Neuronal stem cell (in vitro differentiated cells): ENCODE results near the gene FSIP1.

Source experiments
- DNase-seq: peaks from one replicate; pipeline ENCODE4 v3.0.0-alpha.2; 2013; ENCODE audit warnings: low spot score
- H2AFZ ChIP-seq: one replicate; pipeline ENCODE4 v1.6.1; 2013; ENCODE audit warnings: mild to moderate bottlenecking, low read length, inconsistent platforms
- H2AK5ac ChIP-seq: 2 replicates; pipeline ENCODE4 v1.6.1; 2013; ENCODE audit warnings: low read depth, mild to moderate bottlenecking, inconsistent platforms, low read length, moderate library complexity, mixed read lengths
- H2BK120ac ChIP-seq: 2 replicates; pipeline ENCODE4 v1.6.1; 2013; ENCODE audit warnings: low read depth, mild to moderate bottlenecking, inconsistent platforms, low read length, moderate library complexity, mixed read lengths
- H2BK12ac ChIP-seq: one replicate; pipeline ENCODE4 v1.6.1; 2013; ENCODE audit warnings: low read length, inconsistent platforms
- H2BK15ac ChIP-seq: 2 replicates; pipeline ENCODE4 v1.6.1; 2013; ENCODE audit warnings: mild to moderate bottlenecking, low read length, inconsistent platforms, mixed read lengths
- H2BK5ac ChIP-seq: one replicate; pipeline ENCODE4 v1.6.1; 2013; ENCODE audit warnings: inconsistent platforms, mild to moderate bottlenecking, low read length, moderate library complexity
- H3K14ac ChIP-seq: one replicate; pipeline ENCODE4 v1.6.1; 2013; ENCODE audit warnings: low read length, inconsistent platforms
- H3K18ac ChIP-seq: 2 replicates; pipeline ENCODE4 v1.6.1; 2013; ENCODE audit warnings: low read length, inconsistent platforms
- H3K23ac ChIP-seq: 2 replicates; pipeline ENCODE4 v1.6.1; 2013; ENCODE audit warnings: low read depth, mild to moderate bottlenecking, mixed read lengths, low read length, inconsistent platforms; ENCODE audit not compliant: poor library complexity
- H3K27ac ChIP-seq: replicated peaks from 3 replicates; pipeline ENCODE4 v1.5.1; 2013; ENCODE audit warnings: low read length, inconsistent platforms
- H3K27me3 ChIP-seq, 3 experiments: 2 replicates each; pipeline ENCODE4 v1.6.1; 2013; ENCODE audit warnings: low read length in 3 of 3, mild to moderate bottlenecking in 2 of 3, inconsistent platforms in 1 of 3, low read depth in 1 of 3, mixed read lengths in 1 of 3, moderate library complexity in 1 of 3; ENCODE audit not compliant: control insufficient read depth in 3 of 3, insufficient read depth in 3 of 3
- H3K36me3 ChIP-seq, 2 donors: replicated peaks in 1 of 2; 2 replicates each; pipeline ENCODE4 v1.6.1; 2013; ENCODE audit warnings: low read length in 2 of 2; ENCODE audit not compliant: control insufficient read depth in 2 of 2, insufficient read depth in 2 of 2
- H3K4ac ChIP-seq: 2 replicates; pipeline ENCODE4 v1.6.1; 2013; ENCODE audit warnings: inconsistent platforms, mild to moderate bottlenecking, low read length, moderate library complexity
- H3K4me1 ChIP-seq, 2 donors: 1 replicate in 1 of 2; 2 replicates in 1 of 2; pipeline ENCODE4 v1.6.1; 2013; ENCODE audit warnings: low read length in 2 of 2, low read depth in 1 of 2; ENCODE audit not compliant: control insufficient read depth in 2 of 2, insufficient read depth in 1 of 2
- H3K4me2 ChIP-seq: one replicate; pipeline ENCODE4 v1.6.1; 2013; ENCODE audit warnings: mild to moderate bottlenecking, low read length, inconsistent platforms; ENCODE audit not compliant: insufficient read depth, poor library complexity, severe bottlenecking
- H3K4me3 ChIP-seq, 2 donors: 2 replicates each; pipeline ENCODE4 v1.5.1; 2013; ENCODE audit warnings: low read length in 2 of 2, mild to moderate bottlenecking in 2 of 2, inconsistent platforms in 1 of 2, moderate library complexity in 1 of 2
- H3K79me1 ChIP-seq: one replicate; pipeline ENCODE4 v1.6.1; 2013; ENCODE audit warnings: low read depth, mild to moderate bottlenecking, inconsistent platforms, low read length, moderate library complexity
- H3K9ac ChIP-seq: one replicate; pipeline ENCODE4 v1.6.1; 2013; ENCODE audit warnings: mild to moderate bottlenecking, low read depth, low read length, inconsistent platforms; ENCODE audit not compliant: poor library complexity
- H3K9me3 ChIP-seq, 2 donors: replicated peaks in 1 of 2; 2 replicates each; pipeline versions ENCODE3 to v1.6.1; 2013; ENCODE audit warnings: low read length in 2 of 2, mild to moderate bottlenecking in 2 of 2, inconsistent platforms in 1 of 2, low read depth in 1 of 2, mixed read lengths in 1 of 2, moderate library complexity in 1 of 2; ENCODE audit not compliant: control insufficient read depth in 2 of 2, insufficient read depth in 1 of 2
- H4K8ac ChIP-seq: one replicate; pipeline ENCODE4 v1.6.1; 2013; ENCODE audit warnings: low read depth, mild to moderate bottlenecking, inconsistent platforms, low read length, moderate library complexity
- H4K91ac ChIP-seq: one replicate; pipeline ENCODE4 v1.6.1; 2013; ENCODE audit warnings: low read length, low read depth, mild to moderate bottlenecking, inconsistent platforms; ENCODE audit not compliant: poor library complexity
- WGBS, 2 donors: extraction: QIAGEN DNeasy Blood & Tissue Kit; methylation state at CpG; one replicate each; pipeline ENCODE4 v1.1.7; 2013; ENCODE audit warnings: missing lambda C conversion rate in 2 of 2, mixed read lengths in 1 of 2; ENCODE audit not compliant: insufficient read length in 2 of 2, insufficient replicate concordance in 1 of 2; ENCODE audit errors: extremely low coverage in 2 of 2; 5-methylcytosine and 5-hydroxymethylcytosine counted together

FSIP1 gene

DNA sequence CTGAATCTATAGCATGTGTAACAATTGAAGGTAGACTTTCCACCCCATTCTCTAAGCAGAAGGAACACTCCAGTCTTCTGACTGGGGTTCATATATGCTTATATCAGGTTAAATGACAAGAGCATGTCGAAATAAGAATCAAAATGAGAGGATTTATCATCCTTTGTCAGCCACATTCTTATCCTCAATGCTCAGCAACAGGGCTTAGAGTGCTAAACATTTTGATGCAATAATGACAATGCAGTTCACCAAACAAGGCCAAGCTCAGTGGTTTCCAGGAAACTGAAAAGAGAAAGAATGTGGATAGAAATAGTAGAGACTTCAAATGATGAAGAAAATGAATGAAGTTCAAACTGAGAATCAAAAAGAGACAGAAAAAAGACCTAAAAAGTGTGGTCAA lies 78.0 kb downstream of the FSIP1 start:
- no CpG with 5 or more reads among the region's 1 CpG for WGBS, 2 donors
- no peak for DNase-seq

DNA sequence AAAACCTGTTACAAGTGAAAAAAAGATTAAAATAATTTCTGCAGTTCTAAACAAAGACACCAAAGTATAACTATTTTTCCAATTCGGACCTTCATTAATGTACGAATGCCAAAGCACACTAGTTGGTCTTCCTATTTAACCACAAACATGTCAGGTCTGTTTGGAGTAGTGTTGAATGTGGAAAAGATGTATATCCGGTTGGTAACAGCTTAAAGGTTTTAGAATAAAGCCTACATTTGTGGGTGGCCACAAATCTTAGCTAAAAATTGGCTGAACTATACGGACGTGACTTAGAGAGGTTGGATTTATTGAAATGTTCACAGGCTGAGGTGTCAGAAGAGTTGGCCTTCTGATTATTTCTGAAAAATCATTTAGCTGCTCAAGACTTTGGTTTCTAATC lies 78.4 kb downstream of the FSIP1 start:
- H3K4me2 ChIP-seq = no peak overlapping the region
- no peak overlapping the region for H3K4me3 ChIP-seq
- no peaks in the 10 kb centered on the region for H3K27me3 ChIP-seq
- H3K36me3 ChIP-seq = no peaks in the 10 kb centered on the region
- peaks cover 1 to 33% of the 10 kb centered on the region in 2 donors for H3K4me1 ChIP-seq
- H3K18ac ChIP-seq = no peak overlapping the region
- H4K8ac ChIP-seq = no peak overlapping the region
- no peak overlapping the region for H2BK120ac ChIP-seq
- peaks cover 0 to 7% of the 10 kb centered on the region in 2 donors for H3K9me3 ChIP-seq
- no peak overlapping the region for H3K23ac ChIP-seq
- no peak overlapping the region for H3K4ac ChIP-seq
- H3K27ac ChIP-seq = no peak overlapping the region
- WGBS, 2 donors = no CpG with 5 or more reads among the region's 5 CpGs
- H4K91ac ChIP-seq = no peak overlapping the region
- no peak overlapping the region for H2AFZ ChIP-seq
- no peak overlapping the region for H2AK5ac ChIP-seq
- no peak overlapping the region for H3K9ac ChIP-seq
- no peak overlapping the region for H2BK15ac ChIP-seq
- no peaks in the 10 kb centered on the region for H3K79me1 ChIP-seq
- H2BK5ac ChIP-seq = no peak overlapping the region
- H3K14ac ChIP-seq = no peak overlapping the region
- no peak overlapping the region for H2BK12ac ChIP-seq
- DNase-seq = no peak

More for the DNA sequence above, 78.0 kb downstream of the FSIP1 start:
- no peak overlapping the region for H2BK120ac ChIP-seq
- H3K4me3 ChIP-seq = no peak overlapping the region
- no peak overlapping the region for H3K9ac ChIP-seq
- H4K8ac ChIP-seq = no peak overlapping the region
- no peaks in the 10 kb centered on the region for H3K79me1 ChIP-seq
- H2BK12ac ChIP-seq = no peak overlapping the region
- H2BK5ac ChIP-seq = no peak overlapping the region
- H3K27ac ChIP-seq = no peak overlapping the region
- no peak overlapping the region for H2AK5ac ChIP-seq
- no peak overlapping the region for H3K4ac ChIP-seq
- no peak overlapping the region for H2BK15ac ChIP-seq
- peaks cover 1 to 31% of the 10 kb centered on the region in 2 donors for H3K4me1 ChIP-seq
- no peak overlapping the region for H4K91ac ChIP-seq
- no peaks in the 10 kb centered on the region for H3K27me3 ChIP-seq
- H2AFZ ChIP-seq = no peak overlapping the region
- H3K18ac ChIP-seq = no peak overlapping the region
- no peak overlapping the region for H3K23ac ChIP-seq
- no peaks in the 10 kb centered on the region for H3K36me3 ChIP-seq
- H3K4me2 ChIP-seq = no peak overlapping the region
- no peak overlapping the region for H3K14ac ChIP-seq
- peaks cover 0 to 8% of the 10 kb centered on the region in 2 donors for H3K9me3 ChIP-seq

DNA sequence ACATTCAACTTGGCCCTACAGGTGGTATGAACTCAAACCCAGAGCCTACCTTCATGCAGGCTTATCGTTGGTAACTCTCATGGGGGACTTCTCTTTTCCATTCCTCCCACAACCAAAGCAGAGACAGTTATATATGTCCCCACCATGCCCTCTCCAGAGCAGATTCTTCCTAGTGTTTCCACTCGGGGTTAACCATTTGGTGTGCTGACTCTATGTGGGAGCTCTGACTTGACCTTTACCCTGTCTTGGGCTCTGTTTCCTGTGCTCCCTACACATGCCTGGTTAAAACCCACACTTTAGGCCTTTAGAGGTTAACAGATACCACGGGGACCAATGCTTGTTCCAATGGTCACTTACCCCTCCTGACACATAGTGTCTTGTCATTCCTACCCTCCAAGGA lies 80.7 kb downstream of the FSIP1 start:
- Histone ChIP-seq H4K91ac (no peak overlapping the region), H3K27me3 (no peaks in the 10 kb centered on the region), H3K4ac (no peak overlapping the region), H2BK15ac (no peak overlapping the region), H3K27ac (no peak overlapping the region), H3K9ac (no peak overlapping the region), H4K8ac (no peak overlapping the region), H3K36me3 (no peaks in the 10 kb centered on the region), H2BK5ac (no peak overlapping the region), H3K14ac (no peak overlapping the region), H3K4me1 (peaks cover 1 to 33% of the 10 kb centered on the region in 2 donors), H2AK5ac (no peak overlapping the region), H2AFZ (peak overlapping the region; percentile 3), H2BK12ac (no peak overlapping the region), H3K4me3 (no peak overlapping the region), H3K9me3 (peaks cover 0 to 4% of the 10 kb centered on the region in 2 donors), H3K23ac (no peak overlapping the region), H3K4me2 (no peak overlapping the region), H2BK120ac (no peak overlapping the region), H3K79me1 (no peaks in the 10 kb centered on the region), H3K18ac (no peak overlapping the region)
- no peak for DNase-seq
- no CpG with 5 or more reads among the region's 3 CpGs for WGBS, 2 donors

DNA sequence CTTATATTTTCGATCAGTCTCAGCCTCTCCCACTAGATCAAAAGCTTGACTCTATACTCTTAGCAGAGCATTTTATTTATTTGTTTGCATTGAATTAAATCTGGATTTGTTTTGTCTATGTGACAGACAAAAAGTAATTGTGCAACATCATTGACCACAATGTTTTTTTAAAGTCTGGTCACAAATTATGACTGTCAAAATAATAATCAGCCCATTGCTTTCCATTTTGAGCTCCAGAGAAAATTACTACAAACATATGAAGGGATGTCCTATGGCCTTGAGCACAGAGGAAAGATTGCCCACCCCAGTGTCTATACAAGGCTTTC lies 82.3 kb downstream of the FSIP1 start:
- H4K8ac ChIP-seq = no peak overlapping the region
- no peak overlapping the region for H3K14ac ChIP-seq
- no peak overlapping the region for H2BK15ac ChIP-seq
- peaks cover 0 to 4% of the 10 kb centered on the region in 2 donors for H3K9me3 ChIP-seq
- H3K36me3 ChIP-seq = no peaks in the 10 kb centered on the region
- no peak overlapping the region for H3K9ac ChIP-seq
- H3K18ac ChIP-seq = no peak overlapping the region
- no peak for DNase-seq
- no peaks in the 10 kb centered on the region for H3K27me3 ChIP-seq
- H3K23ac ChIP-seq = no peak overlapping the region
- no peaks in the 10 kb centered on the region for H3K79me1 ChIP-seq
- H3K4me3 ChIP-seq = no peak overlapping the region
- no peak overlapping the region for H3K4ac ChIP-seq
- no CpG with 5 or more reads among the region's 1 CpG for WGBS, 2 donors
- H3K4me2 ChIP-seq = no peak overlapping the region
- no peak overlapping the region for H2BK5ac ChIP-seq
- H4K91ac ChIP-seq = no peak overlapping the region
- H2AK5ac ChIP-seq = no peak overlapping the region
- H2BK12ac ChIP-seq = no peak overlapping the region
- no peak overlapping the region for H2BK120ac ChIP-seq
- H3K4me1 ChIP-seq = peaks cover 1 to 32% of the 10 kb centered on the region in 2 donors
- H2AFZ ChIP-seq = no peak overlapping the region
- no peak overlapping the region for H3K27ac ChIP-seq
